HG03064 (cell line): Measurements from ENCODE around the gene RNF167.

Experiments
- ATAC-seq: cut with Tn5 transposase; IDR thresholded peaks from one replicate; pipeline ENCODE4 v1.9.1; 2021; ENCODE audit warnings: low read depth; ENCODE audit not compliant: unreplicated experiment

The RNF167 gene

DNA sequence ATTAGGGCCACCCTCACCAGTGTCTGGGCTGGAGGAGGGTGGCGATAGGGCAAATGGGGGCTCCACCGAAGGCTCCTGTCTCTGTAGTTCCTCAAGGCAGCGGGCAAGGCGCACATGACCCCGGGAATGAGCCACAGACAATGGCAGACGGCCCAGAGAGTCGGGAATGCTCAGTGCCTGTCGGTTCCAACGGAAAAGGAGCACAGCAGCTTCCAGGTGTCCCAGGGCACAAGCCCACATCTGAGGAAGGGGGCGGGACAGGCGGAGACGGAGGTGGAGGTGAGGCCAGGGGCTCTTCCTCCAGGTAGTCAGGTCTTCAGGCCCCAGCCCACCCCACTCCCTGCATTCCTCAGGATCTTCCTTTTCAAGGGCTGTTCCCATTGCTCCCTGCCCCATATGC lies 32.7 kb downstream of the RNF167 start:
- ATAC-seq, result no peak

DNA sequence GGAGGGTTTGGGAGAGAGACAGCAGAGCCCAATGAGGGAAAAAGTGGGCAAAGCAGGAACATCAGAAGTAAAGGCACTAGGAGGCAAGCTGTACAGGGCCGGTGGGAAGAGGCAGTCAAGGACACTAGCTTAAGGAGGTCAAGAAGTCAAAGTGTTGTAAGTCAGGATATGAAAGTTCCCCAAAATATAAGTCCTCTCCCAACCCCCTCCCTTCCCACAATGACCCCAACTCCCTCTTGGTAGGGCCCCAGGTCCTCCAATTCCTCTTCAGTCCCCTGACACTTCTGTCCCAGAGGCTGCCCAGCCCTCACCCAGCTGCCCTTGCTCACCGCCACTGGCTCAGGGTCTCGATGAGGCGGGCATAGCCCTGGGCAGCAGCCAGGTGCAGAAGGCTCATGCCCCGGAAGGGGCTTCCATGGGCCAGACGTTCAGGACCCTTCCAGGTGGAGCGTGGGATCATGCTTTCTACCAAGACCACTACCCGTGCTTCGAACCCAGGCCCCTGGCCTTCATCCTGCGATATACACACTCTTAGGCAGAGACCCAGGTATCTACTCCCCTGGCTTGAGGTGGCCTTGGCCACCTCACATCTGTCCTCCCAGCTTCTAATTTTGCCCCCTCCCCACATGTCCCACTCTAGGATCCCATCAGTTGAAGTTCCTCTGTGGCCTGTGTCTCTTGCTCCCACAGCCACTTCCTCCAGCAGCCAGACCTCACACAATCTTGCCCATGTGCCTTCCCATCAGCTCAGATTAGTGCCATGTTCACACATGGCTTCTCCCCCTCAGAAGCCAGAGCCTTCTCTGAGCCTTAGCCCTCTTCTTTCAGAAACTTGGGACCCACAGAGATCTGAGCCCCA lies 33.4 kb downstream of the RNF167 start:
- no peak for ATAC-seq

DNA sequence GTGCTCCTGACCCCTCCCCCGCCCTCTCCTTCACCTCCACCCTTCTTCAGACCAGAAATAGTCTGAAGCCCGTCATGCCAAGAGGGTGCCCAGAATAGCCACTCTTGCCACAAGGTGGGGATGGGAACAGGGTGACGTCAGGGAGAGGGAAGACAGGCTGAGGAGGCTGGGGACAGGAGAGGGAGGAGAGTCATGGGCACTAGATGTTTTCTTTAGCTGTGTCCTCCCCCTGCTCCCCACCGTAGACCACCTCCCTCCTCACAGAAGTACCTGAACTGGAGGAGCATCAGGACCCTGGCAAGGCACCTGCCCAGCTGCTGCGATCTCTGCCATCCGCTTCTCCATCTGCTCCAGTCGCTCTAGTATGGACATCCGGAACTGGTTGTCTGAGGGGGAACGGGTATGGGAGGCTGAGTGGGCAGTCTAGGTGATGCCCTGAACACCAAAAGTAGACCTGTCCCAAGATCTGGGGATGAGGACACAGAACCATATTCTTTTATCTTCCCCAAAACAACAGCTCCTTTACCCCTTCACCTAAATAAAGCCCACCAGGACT lies 34.1 kb downstream of the RNF167 start:
- no peak for ATAC-seq

DNA sequence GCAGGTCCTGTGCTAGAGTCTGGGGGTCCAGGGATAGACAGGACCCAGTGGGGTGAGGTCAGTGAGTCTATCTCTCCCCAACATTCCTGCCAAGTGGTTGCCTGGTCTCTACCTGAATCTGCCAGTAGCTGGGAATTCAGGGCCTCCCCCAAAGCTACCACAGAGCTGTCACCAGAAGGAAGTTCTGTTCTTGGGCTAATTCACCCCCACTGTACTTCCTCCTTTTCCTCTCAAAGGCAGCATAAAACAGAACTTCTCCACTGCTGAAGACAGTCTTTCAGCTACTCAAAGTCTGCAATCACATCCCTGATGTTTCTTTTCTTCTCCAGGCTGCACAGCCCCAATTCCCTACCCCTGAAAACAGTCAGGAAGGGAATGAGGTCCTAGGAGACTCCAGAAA lies 38.7 kb downstream of the RNF167 start:
- no peak for ATAC-seq

DNA sequence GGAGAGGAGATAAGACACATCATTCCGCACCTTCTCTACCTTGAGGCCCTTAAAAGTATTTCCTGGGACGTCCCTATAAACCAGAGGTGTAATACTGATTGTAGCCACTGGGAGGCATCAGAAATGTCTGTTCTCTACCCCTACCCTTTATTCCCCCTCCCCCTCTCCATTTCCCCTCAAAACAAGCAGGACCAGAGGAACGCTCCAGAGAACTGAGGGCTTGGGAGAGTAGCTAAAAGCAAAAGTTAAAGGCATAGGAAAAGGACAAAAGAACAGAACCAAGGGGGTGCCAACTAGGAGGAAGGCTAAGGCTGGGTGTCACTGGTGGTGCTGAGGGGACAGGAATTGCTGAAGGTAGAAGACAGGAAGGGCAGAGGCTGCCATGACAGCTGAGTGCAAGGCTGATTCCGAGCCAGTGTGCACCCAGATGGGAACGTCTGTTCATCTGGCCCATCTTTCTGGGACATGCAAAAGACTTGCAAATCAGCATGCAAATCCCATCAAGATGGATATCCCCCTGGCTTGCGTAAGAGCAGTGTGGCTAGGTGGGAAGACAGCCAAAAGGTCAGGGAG lies 40.7 kb downstream of the RNF167 start:
- no peak for ATAC-seq

GRCh38 chr17:4982305-4982704 lies 42.2 kb downstream of the RNF167 start:
- ATAC-seq, result no peak

DNA sequence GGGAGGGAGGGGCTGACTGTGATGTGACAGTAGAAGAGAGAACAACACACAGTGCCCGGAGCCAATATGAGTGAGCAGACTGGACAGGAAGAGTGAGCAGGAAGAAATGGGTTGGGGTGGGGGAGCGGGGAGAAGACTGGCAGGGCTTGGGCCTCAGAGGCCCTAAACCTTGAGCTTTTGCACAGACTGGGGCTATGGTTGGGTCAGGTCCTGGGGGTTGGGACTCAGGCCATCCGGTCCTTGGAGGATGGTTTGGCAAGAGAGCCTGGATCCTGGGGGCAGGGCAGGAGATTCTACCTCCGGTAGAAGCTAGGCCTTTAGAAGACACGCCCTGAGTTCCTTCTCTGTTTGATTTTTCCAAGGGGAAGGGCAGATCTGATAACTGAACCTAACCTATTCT lies 46.3 kb downstream of the RNF167 start:
- no peak for ATAC-seq

DNA sequence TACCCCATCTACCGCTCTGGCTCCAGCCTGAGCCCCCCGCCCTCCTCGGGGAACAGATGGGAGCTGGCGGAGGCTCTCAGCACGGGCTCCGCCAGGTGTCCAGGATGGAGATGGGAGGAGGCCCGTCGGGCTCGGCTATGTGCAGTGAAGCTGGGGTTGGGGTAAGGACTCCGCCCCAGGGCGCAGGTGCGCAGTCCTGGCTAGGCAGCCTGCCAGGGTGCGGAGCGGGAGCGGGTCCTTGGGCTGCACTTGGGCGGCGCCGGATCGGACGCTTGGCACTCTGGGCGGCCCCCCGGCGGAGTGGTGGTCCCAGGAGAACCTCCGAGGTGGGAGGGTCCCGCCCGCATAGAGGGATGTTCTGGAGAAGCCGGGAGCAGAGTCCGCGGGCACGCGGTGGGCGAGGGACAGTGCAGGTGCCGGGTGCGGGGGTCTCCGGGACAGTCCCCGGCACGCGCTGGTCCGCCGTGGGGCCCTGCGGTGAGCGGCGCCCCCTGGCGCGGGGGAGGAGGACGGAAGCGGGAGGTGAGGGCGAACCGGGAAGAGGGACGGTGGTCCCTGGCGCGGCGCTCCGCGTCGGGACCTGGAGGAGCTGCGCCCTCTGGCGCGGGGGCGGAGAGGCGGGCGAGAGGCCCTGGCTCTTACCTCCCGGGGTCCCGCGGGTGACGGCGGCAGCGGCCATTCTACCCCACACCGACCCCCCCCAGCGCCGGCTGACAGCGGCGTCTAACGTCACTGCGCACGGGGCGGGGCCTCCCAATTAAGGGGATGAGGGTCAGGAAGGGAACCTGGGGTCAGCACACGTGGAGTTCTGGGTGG lies 47.1 kb downstream of the RNF167 start, which contains the start of gene CAMTA2:
Gene CAMTA2, minus strand, starts transcription at position 725 of the 816 bp plus-strand sequence. CDS start 1,453 bp downstream, outside the sequence.
- peak; percentile 59 for ATAC-seq

GRCh38 chr17:4987767-4988567 lies 47.9 kb downstream of the RNF167 start:
- no peak for ATAC-seq

- ATAC-seq, result no peak
These were observed 54.1 kb downstream of the RNF167 start for GRCh38 chr17:4994081-4994595.
